Lower lobe of right lung (tissue), 2 donors: ENCODE data around the gene PLXNA2. TPM values are rescaled to one million over a fixed set of nuclear protein-coding genes. Genes with fewer than 3 reads are reported as not detected.
A peak's percentile ranks its signal among the peaks of the same experiment; 100 is the strongest.

Experiments used
- ATAC-seq, 2 donors: fragments of 200-7000 bp; cut with Tn5 transposase; one replicate each; pipeline ENCODE4 v1.9.1; 2020 to 2022; ENCODE audit warnings: mild to moderate bottlenecking in 2 of 2, moderate library complexity in 2 of 2
- DNase-seq: peaks from one replicate; pipeline ENCODE4 v3.0.0-alpha.2; 2020
- H3K27ac ChIP-seq: fragments of 200-600 bp; one replicate; pipeline ENCODE4 v1.8.0; 2022
- H3K27me3 ChIP-seq: fragments of 200-600 bp; one replicate; pipeline ENCODE4 v1.8.0; 2022; ENCODE audit warnings: low read depth
- H3K36me3 ChIP-seq: fragments of 200-600 bp; one replicate; pipeline ENCODE4 v1.8.0; 2022; ENCODE audit warnings: mild to moderate bottlenecking
- H3K4me1 ChIP-seq: fragments of 200-600 bp; one replicate; pipeline ENCODE4 v1.8.0; 2022
- H3K4me3 ChIP-seq: fragments of 200-600 bp; one replicate; pipeline ENCODE4 v1.8.0; 2022; ENCODE audit warnings: mild to moderate bottlenecking
- H3K9me3 ChIP-seq: fragments of 200-600 bp; one replicate; pipeline ENCODE4 v1.8.0; 2022
- intact Hi-C: fragments of 100-400 bp; cut with DNase I; formaldehyde crosslinking; loops from one replicate; pipeline ENCODE4 v1.11.0; 2022
- total RNA-seq: library from RNA; stranded (reverse); fragmentation: NEBNext Ultra II Directional; extraction: Animal tissue kit (Norgen Biotek cat#: 25700); gene quantifications from one replicate; pipeline ENCODE4 v1.2.1, GENCODE V29; 2021
- TF ChIP-seq, protein P1 (sequence below): fragments of 200-600 bp; IDR thresholded peaks from one replicate; pipeline ENCODE4 v1.8.0; 2022; ENCODE audit warnings: antibody characterized with exemption, mild to moderate bottlenecking
- donor health status: DM: no; HTN: yes; CAD: no; lungs with severe emphysema.

PLXNA2 gene
- total RNA-seq, 1 donor from 2014 or later = 83.9 TPM

DNA sequence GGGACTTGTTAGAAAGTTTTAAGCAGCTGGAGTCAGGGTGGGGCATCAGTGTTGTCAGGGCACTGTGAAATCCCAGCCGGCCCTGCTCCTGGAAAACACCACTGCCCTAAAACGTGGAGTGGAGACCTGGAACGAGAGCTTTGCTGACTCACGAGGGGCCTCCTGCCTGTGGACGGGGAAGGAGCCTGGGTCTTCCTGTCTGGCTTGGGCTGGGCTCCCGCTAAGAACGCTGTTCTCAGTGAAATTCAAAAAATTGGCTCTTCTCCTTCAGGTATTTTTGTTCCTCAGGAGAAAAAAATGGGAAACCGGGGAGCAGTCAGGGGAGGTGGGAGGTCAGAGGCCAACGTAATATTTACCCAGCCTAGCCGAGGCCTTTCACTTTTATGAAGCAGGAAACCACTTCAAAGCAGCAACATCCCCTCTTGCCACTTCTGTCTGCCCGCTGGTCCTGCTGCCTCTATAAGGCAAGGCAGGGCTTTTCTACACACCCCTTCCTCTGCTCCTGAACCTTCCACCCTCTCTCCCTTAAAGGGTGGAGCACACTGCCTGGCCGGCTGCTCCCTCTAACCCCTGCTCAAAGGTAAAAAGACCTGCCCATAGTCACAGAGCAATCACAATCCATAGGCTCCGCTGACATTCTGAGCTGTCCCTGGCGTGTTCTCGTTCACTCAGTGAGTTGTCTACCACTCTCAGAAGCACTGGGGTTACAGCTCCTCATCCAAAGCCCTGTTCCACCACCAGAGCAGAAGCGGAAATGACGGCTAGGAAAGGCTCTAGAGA, 8.0 kb downstream of the PLXNA2 start:
- H3K4me3 ChIP-seq = peak overlapping the region; percentile 3
- H3K36me3 ChIP-seq = no peaks in the 10 kb centered on the region
- no peaks in the 10 kb centered on the region for H3K27me3 ChIP-seq
- TF ChIP-seq, protein P1, sequence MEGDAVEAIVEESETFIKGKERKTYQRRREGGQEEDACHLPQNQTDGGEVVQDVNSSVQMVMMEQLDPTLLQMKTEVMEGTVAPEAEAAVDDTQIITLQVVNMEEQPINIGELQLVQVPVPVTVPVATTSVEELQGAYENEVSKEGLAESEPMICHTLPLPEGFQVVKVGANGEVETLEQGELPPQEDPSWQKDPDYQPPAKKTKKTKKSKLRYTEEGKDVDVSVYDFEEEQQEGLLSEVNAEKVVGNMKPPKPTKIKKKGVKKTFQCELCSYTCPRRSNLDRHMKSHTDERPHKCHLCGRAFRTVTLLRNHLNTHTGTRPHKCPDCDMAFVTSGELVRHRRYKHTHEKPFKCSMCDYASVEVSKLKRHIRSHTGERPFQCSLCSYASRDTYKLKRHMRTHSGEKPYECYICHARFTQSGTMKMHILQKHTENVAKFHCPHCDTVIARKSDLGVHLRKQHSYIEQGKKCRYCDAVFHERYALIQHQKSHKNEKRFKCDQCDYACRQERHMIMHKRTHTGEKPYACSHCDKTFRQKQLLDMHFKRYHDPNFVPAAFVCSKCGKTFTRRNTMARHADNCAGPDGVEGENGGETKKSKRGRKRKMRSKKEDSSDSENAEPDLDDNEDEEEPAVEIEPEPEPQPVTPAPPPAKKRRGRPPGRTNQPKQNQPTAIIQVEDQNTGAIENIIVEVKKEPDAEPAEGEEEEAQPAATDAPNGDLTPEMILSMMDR = no peak
- DNase-seq = no peak
- peak overlapping the region; percentile 83 for H3K27ac ChIP-seq
- ATAC-seq = peak; percentile 37 to 69
- no peaks in the 10 kb centered on the region for H3K9me3 ChIP-seq
- intact Hi-C loops = no loop called here
- peaks cover 100% of the 10 kb centered on the region for H3K4me1 ChIP-seq

DNA sequence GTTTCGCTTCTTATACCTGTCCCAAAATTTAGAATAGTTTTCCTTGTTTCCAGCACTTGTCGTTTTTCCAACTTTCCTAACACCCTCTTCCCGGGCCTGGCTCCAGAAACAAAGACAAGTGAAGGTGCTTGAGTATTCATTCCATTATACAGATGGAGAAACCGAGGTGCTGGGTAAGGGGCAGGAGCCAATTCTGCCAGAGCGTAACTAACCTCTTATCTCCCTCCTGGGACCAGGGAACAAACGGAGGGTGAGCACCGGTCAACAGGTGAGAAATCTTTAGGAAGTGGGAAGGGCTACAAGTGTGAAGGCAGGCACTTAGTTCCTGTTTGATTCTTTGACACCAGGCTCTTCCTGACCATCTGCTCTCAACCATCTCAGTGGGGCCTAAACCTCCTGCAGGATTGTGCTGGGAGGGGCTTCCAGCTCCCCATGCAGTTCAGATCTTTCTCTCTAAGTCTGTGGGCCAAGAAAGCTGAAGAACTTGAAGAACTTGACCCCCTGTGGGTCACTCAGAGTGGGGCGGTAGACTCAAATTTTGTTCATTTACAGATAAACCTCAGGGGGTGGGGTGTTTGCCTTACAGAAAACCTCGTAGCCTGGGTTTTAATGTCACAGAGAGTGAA, 8.7 kb downstream of the PLXNA2 start:
- H3K4me1 ChIP-seq = peaks cover 100% of the 10 kb centered on the region
- ATAC-seq = no peak

DNA sequence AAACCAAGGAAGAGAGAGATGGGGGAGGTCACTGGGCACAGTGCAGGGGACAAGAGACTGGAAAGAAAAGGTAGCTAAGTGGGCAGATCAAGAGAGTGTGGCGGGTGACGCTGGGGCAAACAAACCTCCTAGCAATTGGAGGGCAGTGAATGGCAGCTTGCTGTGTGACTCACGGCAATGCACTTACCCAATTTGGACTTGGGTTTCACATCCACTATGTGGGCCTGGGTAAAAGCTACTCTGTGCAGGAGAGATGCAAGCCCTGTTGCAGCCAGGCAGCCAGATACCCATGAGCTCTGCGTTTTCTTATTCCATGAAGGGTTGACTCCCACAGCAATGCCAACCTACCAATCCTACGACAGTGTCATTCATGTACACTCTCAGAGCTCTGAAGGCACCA, 9.5 kb downstream of the PLXNA2 start:
- Histone ChIP-seq H3K27ac (peak overlapping the region; percentile 83), H3K36me3 (peaks cover 3% of the 10 kb centered on the region), H3K4me3 (no peak overlapping the region), H3K4me1 (peaks cover 100% of the 10 kb centered on the region), H3K9me3 (no peaks in the 10 kb centered on the region), H3K27me3 (no peaks in the 10 kb centered on the region)
- DNase-seq (no peak), ATAC-seq (peak in 1 of 2 donors; percentile 34)
- intact Hi-C loops = no loop called here
- TF ChIP-seq, protein P1 = no peak

More for the DNA sequence above, 8.7 kb downstream of the PLXNA2 start:
- Histone ChIP-seq H3K4me3 (no peak overlapping the region), H3K27me3 (no peaks in the 10 kb centered on the region), H3K9me3 (no peaks in the 10 kb centered on the region), H3K36me3 (no peaks in the 10 kb centered on the region), H3K27ac (peak overlapping the region; percentile 83)
- intact Hi-C loops = no loop called here
- TF ChIP-seq, protein P1 = no peak
- no peak for DNase-seq

DNA sequence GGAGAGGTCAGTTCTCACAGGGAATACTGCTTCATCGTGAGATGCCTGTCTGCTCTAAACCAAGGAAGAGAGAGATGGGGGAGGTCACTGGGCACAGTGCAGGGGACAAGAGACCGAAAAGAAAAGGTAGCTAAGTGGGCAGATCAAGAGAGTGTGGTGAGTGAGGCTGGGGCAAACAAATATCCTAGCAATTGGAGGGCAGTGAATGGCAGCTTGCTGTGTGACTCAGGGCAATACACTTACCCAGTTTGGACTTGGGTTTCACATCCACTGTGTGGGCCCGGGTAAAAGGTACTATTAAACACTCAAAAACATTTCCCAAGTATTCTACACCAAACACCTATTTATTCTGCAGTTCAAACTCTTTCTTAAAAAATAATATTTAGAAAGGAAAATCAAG, 10.2 kb downstream of the PLXNA2 start:
- TF ChIP-seq, protein P1 = no peak
- intact Hi-C loops = no loop called here

DNA sequence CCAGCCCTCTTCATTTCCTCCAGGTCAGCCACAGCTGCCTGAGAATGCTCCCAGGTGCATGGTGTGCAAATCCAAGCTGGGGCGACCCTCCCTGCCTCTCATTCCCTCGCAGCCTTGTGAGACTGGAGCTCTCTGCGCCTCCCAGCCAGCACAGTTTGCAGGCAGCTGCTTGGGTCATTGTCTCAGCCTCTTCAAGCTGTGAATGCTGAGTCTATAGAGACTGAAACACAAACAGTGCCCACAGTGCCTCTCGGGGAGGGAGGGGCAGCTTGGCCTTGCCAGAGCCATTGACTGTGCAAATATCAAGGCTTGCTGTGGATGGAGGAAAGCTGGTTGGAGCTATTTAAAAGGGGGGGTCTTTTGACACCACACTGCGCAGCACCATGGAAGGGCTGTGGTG, 10.6 kb downstream of the PLXNA2 start:
- H3K27me3 ChIP-seq = no peaks in the 10 kb centered on the region
- no peaks in the 10 kb centered on the region for H3K9me3 ChIP-seq
- TF ChIP-seq, protein P1 = no peak
- intact Hi-C loops = no loop called here
- peak; percentile 83 for DNase-seq
- peaks cover 100% of the 10 kb centered on the region for H3K4me1 ChIP-seq
- no peak overlapping the region for H3K4me3 ChIP-seq
- peak overlapping the region; percentile 83 for H3K27ac ChIP-seq
- peak; percentile 79 to 84 for ATAC-seq
- H3K36me3 ChIP-seq = peaks cover 3% of the 10 kb centered on the region

More for the DNA sequence above, 10.2 kb downstream of the PLXNA2 start:
- H3K9me3 ChIP-seq = no peaks in the 10 kb centered on the region
- peaks cover 100% of the 10 kb centered on the region for H3K4me1 ChIP-seq
- no peak for DNase-seq
- H3K27ac ChIP-seq = peak overlapping the region; percentile 83
- peaks cover 3% of the 10 kb centered on the region for H3K36me3 ChIP-seq
- no peaks in the 10 kb centered on the region for H3K27me3 ChIP-seq
- ATAC-seq = peak; percentile 15 to 50
- H3K4me3 ChIP-seq = no peak overlapping the region
